Spinal cord (tissue), 10 donors: ENCODE results near the gene TMC1. TPM values are rescaled to one million over a fixed set of nuclear protein-coding genes. Genes with fewer than 3 reads are reported as not detected.
A peak's percentile ranks its signal among the peaks of the same experiment; 100 is the strongest.

ENCODE experiments used
- DNase-seq, 6 donors: peaks; one replicate each; pipeline versions ENCODE4 v3.0.0 to v3.0.0-alpha.2; 2013 to 2015; ENCODE audit warnings: low spot score in 6 of 6, low read depth in 4 of 6
- H3K27ac ChIP-seq: one replicate; pipeline ENCODE4 v1.5.1; 2013; ENCODE audit warnings: low read depth, low read length, control low read depth
- H3K27me3 ChIP-seq: one replicate; pipeline ENCODE4 v1.6.1; 2013; ENCODE audit warnings: low read length; ENCODE audit not compliant: control insufficient read depth, insufficient read depth
- H3K36me3 ChIP-seq: one replicate; pipeline ENCODE4 v1.6.1; 2013; ENCODE audit warnings: low read length; ENCODE audit not compliant: control insufficient read depth, insufficient read depth
- H3K4me1 ChIP-seq: one replicate; pipeline ENCODE4 v1.6.1; 2013; ENCODE audit warnings: low read length; ENCODE audit not compliant: control insufficient read depth, insufficient read depth
- H3K4me3 ChIP-seq: one replicate; pipeline ENCODE4 v1.5.1; 2013; ENCODE audit warnings: low read depth, low read length, control low read depth
- H3K9me3 ChIP-seq: one replicate; pipeline ENCODE4 v1.6.1; 2013; ENCODE audit warnings: low read length; ENCODE audit not compliant: control insufficient read depth, insufficient read depth
- WGBS: methylation state at CpG from one replicate; pipeline ENCODE4 v1.1.5; 2013; ENCODE audit warnings: missing lambda C conversion rate; ENCODE audit not compliant: insufficient coverage; 5-methylcytosine and 5-hydroxymethylcytosine counted together
- polyA plus RNA-seq, 2 donors: library from polyadenylated mRNA; unstranded; fragments of 120-200 nt; gene quantifications; one replicate each; pipeline ENCODE4 v1.2.1, GENCODE V29; 2013; ENCODE audit not compliant: insufficient read length in 2 of 2
- total RNA-seq, 2 donors: library from RNA; depleted of rRNA in 1 of 2; stranded (reverse); fragments of 120-200 nt in 1 of 2; fragments of >200 nt in 1 of 2; gene quantifications; one replicate each; pipeline versions ENCODE4 v1.2.3 to v1.2.4, GENCODE V29; 2013 to 2014
- donor health status: healthy.

Gene TMC1
- total and polyA plus RNA-seq, 4 donors, result 0.39 to 2.0 (median 1.1) TPM

DNA sequence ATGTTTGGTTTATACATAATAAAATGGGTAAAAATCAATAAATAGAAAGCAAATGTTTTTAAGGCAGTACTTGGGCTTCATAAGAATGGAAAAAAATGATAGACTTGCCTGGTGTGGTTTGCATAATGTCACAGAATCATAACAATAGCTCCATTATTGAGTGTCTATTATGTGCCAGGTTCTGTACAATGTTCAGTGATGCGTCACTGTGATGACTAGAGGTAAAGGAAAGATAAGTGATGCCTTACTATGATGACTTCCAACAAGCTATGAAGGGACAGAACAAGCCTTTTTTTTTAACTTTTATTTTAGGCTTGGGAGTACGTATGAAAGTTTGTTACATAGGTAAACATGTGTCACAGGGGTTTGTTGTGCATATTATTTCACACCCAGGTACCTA lies 128.8 kb downstream of the TMC1 start:
- no peaks in the 10 kb centered on the region for H3K36me3 ChIP-seq
- no peaks in the 10 kb centered on the region for H3K9me3 ChIP-seq
- H3K4me1 ChIP-seq, result no peaks in the 10 kb centered on the region
- 100% methylated on average over 1 of the region's 2 CpGs for WGBS
- H3K27me3 ChIP-seq, result no peaks in the 10 kb centered on the region
- no peak overlapping the region for H3K4me3 ChIP-seq
- no peak for DNase-seq
- H3K27ac ChIP-seq, result no peak overlapping the region

GRCh38 chr9:72656021-72656420 lies 134.6 kb downstream of the TMC1 start:
- no peaks in the 10 kb centered on the region for H3K27me3 ChIP-seq
- H3K9me3 ChIP-seq, result no peaks in the 10 kb centered on the region
- 100% methylated on average over 7 of the region's 12 CpGs for WGBS
- no peaks in the 10 kb centered on the region for H3K4me1 ChIP-seq
- no peak overlapping the region for H3K4me3 ChIP-seq
- DNase-seq, result no peak
- no peak overlapping the region for H3K27ac ChIP-seq
- H3K36me3 ChIP-seq, result no peaks in the 10 kb centered on the region

DNA sequence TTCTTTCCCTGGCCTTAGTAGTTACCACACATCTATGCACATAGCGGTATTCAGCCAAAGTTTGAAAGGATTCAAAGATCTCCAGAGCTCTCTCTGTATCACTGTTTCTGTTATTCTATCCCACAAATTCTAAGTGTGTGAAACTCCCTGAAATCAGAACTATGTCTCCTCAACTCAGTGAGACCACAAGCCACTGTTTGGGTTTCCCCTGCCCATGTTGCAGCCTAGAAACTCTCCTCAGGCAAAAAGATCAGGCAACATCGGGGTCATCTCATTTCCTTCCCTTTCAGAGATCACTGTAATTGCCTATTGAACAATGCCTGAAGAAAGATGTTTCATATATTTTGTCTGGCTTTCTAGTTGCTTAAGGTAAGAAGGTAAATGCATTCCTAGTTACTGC lies 135.6 kb downstream of the TMC1 start:
- no peaks in the 10 kb centered on the region for H3K9me3 ChIP-seq
- no peaks in the 10 kb centered on the region for H3K4me1 ChIP-seq
- no peak overlapping the region for H3K4me3 ChIP-seq
- no peaks in the 10 kb centered on the region for H3K36me3 ChIP-seq
- no peaks in the 10 kb centered on the region for H3K27me3 ChIP-seq
- no peak for DNase-seq
- WGBS, result 100% methylated on average over 1 of the region's 2 CpGs
- no peak overlapping the region for H3K27ac ChIP-seq

DNA sequence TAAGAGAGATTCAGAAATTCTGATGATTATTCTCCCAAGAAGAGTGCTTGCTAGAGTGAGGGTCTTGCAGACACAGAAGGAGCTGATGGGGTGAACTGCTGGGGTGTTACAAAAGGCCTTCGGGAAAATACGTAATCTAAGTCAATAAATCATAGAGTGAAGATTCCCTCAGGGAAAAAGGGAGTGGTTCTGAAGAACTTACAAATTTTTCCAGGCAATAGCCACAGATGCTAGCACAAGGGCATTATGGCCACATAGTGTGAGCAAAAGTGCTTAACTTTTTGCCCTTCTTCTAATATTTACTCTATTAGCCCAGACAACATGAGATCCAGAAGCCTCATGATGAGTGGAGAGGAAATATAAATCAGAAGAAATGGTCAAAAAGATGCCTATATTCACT lies 137.3 kb downstream of the TMC1 start:
- DNase-seq, result no peak
- Histone ChIP-seq H3K9me3 (no peaks in the 10 kb centered on the region), H3K4me3 (no peak overlapping the region), H3K27me3 (no peaks in the 10 kb centered on the region), H3K4me1 (no peaks in the 10 kb centered on the region), H3K27ac (no peak overlapping the region), H3K36me3 (no peaks in the 10 kb centered on the region)
- no CpG with 5 or more reads among the region's 2 CpGs for WGBS

GRCh38 chr9:72661401-72662135 lies 140.2 kb downstream of the TMC1 start:
- WGBS, result 80% methylated on average over 2 of the region's 2 CpGs
- no peaks in the 10 kb centered on the region for H3K36me3 ChIP-seq
- DNase-seq, result no peak

GRCh38 chr9:72665421-72665820 lies 144.0 kb downstream of the TMC1 start:
- Histone ChIP-seq H3K4me1 (no peaks in the 10 kb centered on the region), H3K27ac (no peak overlapping the region), H3K27me3 (no peaks in the 10 kb centered on the region), H3K36me3 (no peaks in the 10 kb centered on the region), H3K4me3 (no peak overlapping the region), H3K9me3 (no peaks in the 10 kb centered on the region)
- WGBS, result no CpG with 5 or more reads among the region's 2 CpGs
- DNase-seq, result no peak

More at GRCh38 chr9:72661401-72662135, 140.2 kb downstream of the TMC1 start:
- H3K27ac ChIP-seq, result no peak overlapping the region
- H3K4me1 ChIP-seq, result no peaks in the 10 kb centered on the region
- no peaks in the 10 kb centered on the region for H3K27me3 ChIP-seq
- H3K9me3 ChIP-seq, result no peaks in the 10 kb centered on the region
- H3K4me3 ChIP-seq, result no peak overlapping the region

GRCh38 chr9:72667181-72667580 lies 145.8 kb downstream of the TMC1 start:
- Histone ChIP-seq H3K27ac (no peak overlapping the region), H3K4me3 (no peak overlapping the region), H3K36me3 (no peaks in the 10 kb centered on the region), H3K4me1 (no peaks in the 10 kb centered on the region), H3K9me3 (no peaks in the 10 kb centered on the region), H3K27me3 (no peaks in the 10 kb centered on the region)
- no peak for DNase-seq
- WGBS, result 64% methylated on average over 2 of the region's 2 CpGs

GRCh38 chr9:72674961-72675360 lies 153.6 kb downstream of the TMC1 start:
- no peaks in the 10 kb centered on the region for H3K4me1 ChIP-seq
- DNase-seq, result no peak
- no peaks in the 10 kb centered on the region for H3K36me3 ChIP-seq
- no peak overlapping the region for H3K4me3 ChIP-seq
- no peaks in the 10 kb centered on the region for H3K27me3 ChIP-seq
- no peaks in the 10 kb centered on the region for H3K9me3 ChIP-seq
- 100% methylated on average over 1 of the region's 2 CpGs for WGBS
- H3K27ac ChIP-seq, result no peak overlapping the region

- no peak overlapping the region for H3K27ac ChIP-seq
- no peaks in the 10 kb centered on the region for H3K4me1 ChIP-seq
- H3K4me3 ChIP-seq, result no peak overlapping the region
- H3K27me3 ChIP-seq, result no peaks in the 10 kb centered on the region
- DNase-seq, result peak in 2 of 6 donors; percentile 22 to 43
- H3K9me3 ChIP-seq, result no peaks in the 10 kb centered on the region
- no peaks in the 10 kb centered on the region for H3K36me3 ChIP-seq
- no CpG with 5 or more reads among the region's 1 CpG for WGBS
These were observed 154.2 kb downstream of the TMC1 start for GRCh38 chr9:72675586-72675985.

DNA sequence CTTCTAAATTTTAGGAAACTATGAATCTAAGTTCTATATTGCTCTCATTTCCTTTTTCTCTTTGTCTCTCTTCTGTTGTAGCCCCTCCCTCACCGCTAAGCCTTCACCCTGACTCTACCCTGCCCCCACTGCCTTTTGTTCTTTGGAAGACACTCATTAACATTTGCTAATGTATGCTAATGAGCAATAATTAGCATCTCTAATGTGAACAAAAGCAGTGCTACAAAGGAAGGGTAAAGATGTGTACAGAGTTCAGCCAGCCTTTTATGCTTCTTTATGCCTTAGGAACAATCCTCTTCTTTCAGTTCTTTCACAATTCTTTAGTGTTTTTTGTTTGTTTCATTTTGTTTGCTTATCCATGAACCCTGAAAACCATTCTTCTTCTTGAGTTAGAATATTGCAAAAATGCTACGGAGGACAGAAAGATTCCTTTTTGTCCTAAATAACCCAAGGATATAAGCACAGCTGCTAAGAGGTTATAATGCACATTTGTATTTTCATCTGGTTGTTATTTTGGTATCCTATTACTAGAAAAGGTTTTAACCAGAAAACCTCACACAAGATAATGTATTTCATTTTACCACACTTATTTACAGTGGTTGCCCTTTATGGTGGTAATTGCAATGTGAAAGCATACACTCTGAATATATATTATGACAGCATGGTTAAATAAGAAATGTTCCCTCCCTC lies 159.3 kb downstream of the TMC1 start:
- DNase-seq, result peak in 2 of 6 donors; percentile 79 to 91
- Histone ChIP-seq H3K36me3 (no peaks in the 10 kb centered on the region), H3K27me3 (no peaks in the 10 kb centered on the region), H3K4me1 (no peaks in the 10 kb centered on the region), H3K27ac (no peak overlapping the region), H3K9me3 (no peaks in the 10 kb centered on the region), H3K4me3 (no peak overlapping the region)
- WGBS, result no CpG with 5 or more reads among the region's 2 CpGs
